Motor neuron (in vitro differentiated cells): ENCODE results near the gene SBK1. TPM values are rescaled to one million over a fixed set of nuclear protein-coding genes. Genes with fewer than 3 reads are reported as not detected.
"Not testable (repeated sequence)": the region's sequence is repeated elsewhere in the genome, so short reads cannot be mapped to it uniquely, and the experiment has no call there.

Experiments used
- ATAC-seq, 8 experiments: fragments of 200-7000 bp; cut with Tn5 transposase; replicated peaks in 6 of 8; 2 replicates each; pipeline ENCODE4 v1.8.0; 2021; ENCODE audit warnings: mild to moderate bottlenecking in 8 of 8, moderate library complexity in 8 of 8
- H3K27ac ChIP-seq, 2 donors: fragments of 250-450 bp; sonication (Bioruptor Pico); 2 replicates each; pipeline ENCODE4 v1.9.0; 2021; ENCODE audit warnings: antibody characterized with exemption in 2 of 2, mild to moderate bottlenecking in 2 of 2, moderate library complexity in 1 of 2
- H3K4me1 ChIP-seq, 2 donors: fragments of 250-450 bp; sonication (Bioruptor Pico); replicated peaks in 1 of 2; 2 replicates each; pipeline ENCODE4 v1.6.1; 2021; ENCODE audit warnings: antibody characterized with exemption in 2 of 2, mild to moderate bottlenecking in 2 of 2, moderate library complexity in 1 of 2
- H3K4me3 ChIP-seq, 5 donors: fragments of 250-450 bp; sonication (Bioruptor Pico); 2 replicates each; pipeline ENCODE4 v1.9.0; 2021; ENCODE audit warnings: antibody characterized with exemption in 5 of 5, mild to moderate bottlenecking in 5 of 5, moderate library complexity in 4 of 5
- WGBS, 10 experiments: fragments of 450-650 bp; shearing (Covaris generic); methylation state at CpG; one replicate each; pipeline ENCODE4 v1.0.0; 2022; 5-methylcytosine and 5-hydroxymethylcytosine counted together
- in situ Hi-C, 9 experiments: fragments of 400-800 bp; cut with MboI; loops; one replicate each; pipeline ENCODE4 v1.15.0; 2021; ENCODE audit warnings: low sequenced_read_pairs in 9 of 9, low pct_unique_long_range_greater_than_20kb in 2 of 9; ENCODE audit not compliant: unreplicated experiment in 9 of 9
- total RNA-seq, 8 experiments: library from RNA; unstranded; fragments of 300-600 nt; gene quantifications; 2 replicates each; pipeline versions ENCODE4 v1.2.3 to v1.2.4, GENCODE V29; 2022

Gene SBK1
- total RNA-seq, 8 experiments from 2014 or later: 0.20 to 39.7 (median 19.3) TPM

- ATAC-seq: peak in 7 of 8 experiments; percentile 41 to 100 (median 100)
- H3K4me1 ChIP-seq, H3K4me3 ChIP-seq, in situ Hi-C loops: not testable (repeated sequence)
- WGBS, 10 experiments: 71% methylated on average over 1 of the region's 9 CpGs; no CpG with 5 or more reads in 9 of the 10 experiments
- H3K27ac ChIP-seq: peak overlapping the region; percentile 38 to 75
Observed at GRCh38 chr16:28330232-28330631, 37.9 kb downstream of the SBK1 start.

GRCh38 chr16:28330981-28331380 lies 38.7 kb downstream of the SBK1 start:
- in situ Hi-C loops, H3K4me1 ChIP-seq, H3K4me3 ChIP-seq, H3K27ac ChIP-seq: not testable (repeated sequence)
- WGBS, 10 experiments: no CpG with 5 or more reads among the region's 2 CpGs
- ATAC-seq: peak in 1 of 8 experiments; percentile 48

- H3K4me1 ChIP-seq, H3K4me3 ChIP-seq, ATAC-seq, H3K27ac ChIP-seq, in situ Hi-C loops: not testable (repeated sequence)
- no CpG with 5 or more reads among the region's 6 CpGs for WGBS, 10 experiments
Observed at GRCh38 chr16:28332632-28333031, 40.3 kb downstream of the SBK1 start.

- WGBS, 10 experiments: 0% methylated on average over 1 of the region's 8 CpGs; no CpG with 5 or more reads in 9 of the 10 experiments
- ATAC-seq, H3K4me1 ChIP-seq, H3K4me3 ChIP-seq, H3K27ac ChIP-seq, in situ Hi-C loops: not testable (repeated sequence)
Observed at GRCh38 chr16:28335678-28336077, 43.4 kb downstream of the SBK1 start.

GRCh38 chr16:28336940-28337710 lies 44.8 kb downstream of the SBK1 start:
- H3K27ac ChIP-seq, H3K4me1 ChIP-seq, ATAC-seq, in situ Hi-C loops, H3K4me3 ChIP-seq: not testable (repeated sequence)
- 71 to 90% (median 77%) methylated on average over 1 to 2 of the region's 5 CpGs; no CpG with 5 or more reads in 4 of the 10 experiments for WGBS, 10 experiments

GRCh38 chr16:28338230-28338629 lies 45.9 kb downstream of the SBK1 start:
- in situ Hi-C loops, ATAC-seq, H3K4me3 ChIP-seq, H3K27ac ChIP-seq, H3K4me1 ChIP-seq: not testable (repeated sequence)
- WGBS, 10 experiments: no CpG with 5 or more reads among the region's 6 CpGs

GRCh38 chr16:28362600-28362999 lies 70.3 kb downstream of the SBK1 start:
- H3K4me1 ChIP-seq, H3K4me3 ChIP-seq, H3K27ac ChIP-seq, in situ Hi-C loops, ATAC-seq: not testable (repeated sequence)
- WGBS, 10 experiments: no CpG with 5 or more reads among the region's 5 CpGs

- H3K27ac ChIP-seq, in situ Hi-C loops, ATAC-seq, H3K4me1 ChIP-seq, H3K4me3 ChIP-seq: not testable (repeated sequence)
- no CpG with 5 or more reads among the region's 5 CpGs for WGBS, 10 experiments
Observed at GRCh38 chr16:28363408-28363807, 71.1 kb downstream of the SBK1 start, which contains the start of gene NPIPB6. NPIPB6 (minus strand) TSS chr16:28363508; CDS start chr16:28362822, 686 bp downstream.

- in situ Hi-C loops, H3K27ac ChIP-seq, H3K4me3 ChIP-seq, H3K4me1 ChIP-seq: not testable (repeated sequence)
- peak; percentile 96 to 98 (median 98) for ATAC-seq
- WGBS, 10 experiments: no CpG with 5 or more reads among the region's 75 CpGs
Observed at GRCh38 chr16:28364268-28365173, 72.2 kb downstream of the SBK1 start.

- H3K4me3 ChIP-seq, in situ Hi-C loops: not testable (repeated sequence)
Observed at GRCh38 chr16:28367926-28368325, 75.6 kb downstream of the SBK1 start.

More at GRCh38 chr16:28367926-28368325, 75.6 kb downstream of the SBK1 start:
- H3K4me1 ChIP-seq, ATAC-seq, H3K27ac ChIP-seq: not testable (repeated sequence)
- no CpG with 5 or more reads among the region's 32 CpGs for WGBS, 10 experiments

Other genes starting within 250 kb of the SBK1 start
- gene GSG1L, start 228.8 kb upstream of the SBK1 start, total RNA-seq: 1 to 10 TPM in 2 of 8 experiments, under 1 TPM in 6; 0.25 to 1.5 (median 0.74) TPM
- 100 to 1,000 TPM in 2 of 8 experiments, 10 to 100 TPM in 6; 61.4 to 150 (median 82.2) TPM for gene XPO6, start 80.6 kb upstream of the SBK1 start, total RNA-seq
- gene NPIPB6, start 71.0 kb downstream of the SBK1 start, total RNA-seq: 1 to 10 TPM in 5 of 8 experiments, under 1 TPM in 1, not detected in 2; 0.88 to 3.1 (median 1.6) TPM
- gene EIF3CL, start 111.3 kb downstream of the SBK1 start, total RNA-seq: 100 to 1,000 TPM in 7 of 8 experiments, 10 to 100 TPM in 1; 64.2 to 235 (median 149) TPM
- under 1 TPM in 2 of 8 experiments, not detected in 6; 0.14 to 0.38 TPM for gene NPIPB7, start 179.8 kb downstream of the SBK1 start, total RNA-seq
- 10 to 100 TPM in 5 of 8 experiments, 1 to 10 TPM in 3; 3.7 to 16.7 (median 11.2) TPM for gene CLN3, start 199.5 kb downstream of the SBK1 start, total RNA-seq
- 1 to 10 TPM in 1 of 8 experiments, under 1 TPM in 5, not detected in 2; 0.05 to 1.5 (median 0.50) TPM for gene APOBR, start 202.1 kb downstream of the SBK1 start, total RNA-seq
- gene IL27, start 214.3 kb downstream of the SBK1 start, total RNA-seq: under 1 TPM in 1 of 8 experiments, not detected in 7; 0.76 TPM
- 100 to 1,000 TPM in 2 of 8 experiments, 10 to 100 TPM in 2, under 1 TPM in 4; 0.05 to 108 (median 15.4) TPM for gene NUPR1, start 246.4 kb downstream of the SBK1 start, total RNA-seq